COLO829 (cell line): ENCODE measurements around the gene ZC3H11A.
"Not testable (repeated sequence)": the region's sequence is repeated elsewhere in the genome, so short reads cannot be mapped to it uniquely, and the experiment has no call there.

Experiments used
- DNase-seq: peaks from one replicate; pipeline ENCODE4 v3.0.0; 2012; ENCODE audit warnings: low spot score

ZC3H11A gene

DNA sequence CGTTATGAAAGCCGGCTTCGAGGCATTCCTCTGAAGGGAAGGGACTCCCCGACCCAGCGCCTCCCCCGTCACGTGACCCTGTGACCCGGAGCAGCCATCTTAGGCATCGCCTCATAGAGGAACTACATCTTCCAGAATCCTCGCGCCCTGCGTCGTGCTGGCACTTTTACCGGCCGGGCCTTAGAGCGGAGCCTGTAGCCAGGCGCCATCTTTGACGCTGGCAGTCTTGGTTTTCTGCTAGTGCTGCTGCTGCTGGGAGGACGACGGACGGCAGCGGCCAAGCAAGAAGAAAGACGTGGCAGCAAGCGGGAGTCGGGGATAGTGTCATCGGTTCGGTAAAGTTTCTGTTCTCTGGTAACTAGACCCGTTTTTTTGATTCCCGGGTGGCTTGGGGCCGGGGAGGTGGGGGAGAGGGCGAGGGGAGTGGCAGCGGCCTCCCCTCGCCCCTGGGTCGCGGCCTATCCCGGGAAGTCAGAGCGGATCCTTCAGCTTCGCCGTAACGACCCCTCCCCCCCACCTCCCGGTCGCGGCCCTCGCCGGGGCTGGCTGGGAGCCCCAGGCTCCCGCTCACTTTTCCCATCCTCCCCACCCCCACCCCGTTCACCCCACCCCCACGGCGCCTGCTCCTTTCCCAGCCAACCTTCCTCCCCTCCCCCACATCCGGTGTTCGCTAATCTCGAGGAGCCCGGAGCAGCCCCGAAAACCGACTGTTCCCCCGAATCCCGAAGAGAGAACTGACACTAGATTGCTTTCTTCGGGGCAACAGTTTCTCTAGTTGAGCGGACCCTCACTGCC, at the start of gene ZC3H11A, which contains the start of gene ZBED6:
Gene ZC3H11A, plus strand, starts transcription at position 183 of the 795 bp plus-strand sequence. CDS start 21,448 bp downstream, outside the sequence.
Gene ZBED6, plus strand, starts transcription at position 183 of the 795 bp plus-strand sequence. CDS start 1,900 bp downstream, outside the sequence.
- DNase-seq, result peak; percentile 100

DNA sequence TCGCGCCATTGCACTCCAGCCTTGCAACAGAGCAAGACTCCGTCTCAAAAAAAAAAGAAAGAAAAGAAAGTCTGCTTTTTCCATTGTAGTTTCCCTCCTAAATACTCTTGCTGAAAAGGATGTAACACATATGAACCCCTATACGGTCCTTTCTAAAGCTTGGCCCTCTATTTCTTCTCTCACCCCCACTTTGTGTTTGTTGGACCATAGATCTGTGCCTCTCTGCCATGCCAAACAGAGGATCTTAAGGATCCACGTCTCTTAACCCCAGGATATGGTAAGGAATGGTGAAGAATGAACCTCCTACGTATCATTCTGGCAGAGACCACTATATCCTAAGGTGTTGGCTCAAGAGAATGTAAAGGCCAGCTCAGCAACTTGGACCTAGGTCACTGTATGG, 49.1 kb upstream of the ZC3H11A start:
- DNase-seq, result no peak

DNA sequence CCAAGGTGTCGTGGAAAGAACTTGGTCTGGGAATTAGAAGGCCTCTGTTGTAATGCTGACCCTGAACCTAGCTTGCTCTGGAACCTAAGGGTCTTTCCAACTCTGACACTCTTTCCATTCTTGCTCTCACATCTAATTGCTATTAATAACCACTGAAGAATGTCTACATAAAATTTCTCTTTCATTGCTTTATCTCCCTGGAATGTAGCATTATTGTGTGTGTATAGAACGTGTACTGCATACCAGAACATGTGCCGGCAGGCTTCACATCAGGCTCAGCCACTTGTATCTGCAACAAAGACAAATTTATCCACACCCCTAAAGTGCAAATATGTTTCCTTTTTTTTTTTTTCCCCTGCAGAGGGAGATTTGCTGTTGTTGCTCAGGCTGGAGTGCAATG, 44.4 kb upstream of the ZC3H11A start:
- DNase-seq, result no peak

DNA sequence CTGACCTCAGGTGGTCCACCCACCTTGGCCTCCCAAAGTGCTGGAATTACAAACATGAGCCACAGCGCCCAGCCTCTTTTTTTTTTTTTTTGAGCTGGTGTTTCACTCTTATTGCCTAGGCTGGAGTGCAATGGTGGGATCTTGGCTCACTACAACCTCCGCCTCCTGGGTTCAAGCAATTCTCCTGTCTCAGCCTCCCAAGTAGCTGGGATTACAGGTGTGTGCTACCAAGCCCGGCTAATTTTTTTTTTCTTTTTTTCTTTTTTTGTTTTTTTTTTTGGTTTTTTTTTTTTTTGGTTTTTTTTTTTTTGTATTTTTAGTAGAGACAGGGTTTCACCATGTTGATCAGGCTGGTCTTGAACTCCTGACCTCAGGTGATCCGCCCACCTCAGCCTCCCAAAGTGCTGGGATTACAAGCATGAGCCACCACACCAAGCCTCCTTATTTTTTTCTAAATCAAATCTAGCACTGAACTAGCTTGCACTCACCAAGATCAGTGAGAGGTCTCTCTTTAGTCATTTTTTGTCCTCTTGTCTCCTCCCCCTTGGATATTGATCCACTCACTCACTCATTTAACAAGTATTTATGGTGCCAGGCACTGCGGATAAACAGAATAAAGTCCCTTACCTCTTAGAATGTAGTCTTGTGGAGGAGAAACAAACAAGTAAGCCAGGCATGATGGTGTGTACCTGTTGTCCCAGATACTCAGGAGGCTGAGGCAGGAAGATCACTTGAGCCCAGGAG, 43.6 kb upstream of the ZC3H11A start:
- DNase-seq, result not testable (repeated sequence)

DNA sequence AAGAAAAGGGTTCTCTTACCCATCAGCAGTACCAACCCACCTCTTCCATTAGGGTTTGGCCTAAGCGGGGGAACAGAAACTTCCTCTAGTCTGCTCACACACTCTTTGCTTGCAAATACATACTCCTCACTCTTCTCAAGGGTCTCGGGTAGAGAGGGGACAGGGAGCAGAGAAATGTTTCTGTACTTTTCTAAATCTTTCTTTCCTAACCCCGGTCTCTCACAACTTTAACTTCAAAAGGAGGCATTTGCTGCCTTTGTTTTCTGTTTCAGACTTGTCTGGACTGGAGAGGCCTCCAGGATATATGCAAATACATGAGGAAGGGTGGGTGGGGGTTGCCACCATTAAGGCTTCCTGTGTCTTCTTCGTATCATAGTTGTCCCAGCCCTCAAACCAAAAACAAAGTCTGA, 41.0 kb upstream of the ZC3H11A start:
- DNase-seq, result no peak

DNA sequence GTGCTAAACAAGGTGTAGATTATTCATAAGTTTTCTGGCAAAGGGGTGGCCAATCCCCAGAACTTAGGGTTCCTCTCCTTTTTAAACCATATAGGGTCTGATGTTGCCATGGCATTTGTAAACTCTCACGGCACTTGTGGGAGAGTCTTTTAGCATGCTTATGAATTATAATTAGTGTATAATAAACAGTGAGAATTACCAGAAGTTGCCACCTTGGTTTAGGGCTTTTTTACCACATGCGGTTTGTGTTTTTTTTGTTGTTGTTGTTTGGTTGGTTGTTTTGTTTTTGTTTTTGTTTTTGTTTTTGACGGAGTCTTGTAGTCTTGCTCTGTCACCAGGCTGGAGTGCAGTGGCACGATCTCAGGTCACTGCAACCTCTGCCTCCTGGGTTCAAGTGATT, 39.4 kb upstream of the ZC3H11A start:
- DNase-seq, result no peak

DNA sequence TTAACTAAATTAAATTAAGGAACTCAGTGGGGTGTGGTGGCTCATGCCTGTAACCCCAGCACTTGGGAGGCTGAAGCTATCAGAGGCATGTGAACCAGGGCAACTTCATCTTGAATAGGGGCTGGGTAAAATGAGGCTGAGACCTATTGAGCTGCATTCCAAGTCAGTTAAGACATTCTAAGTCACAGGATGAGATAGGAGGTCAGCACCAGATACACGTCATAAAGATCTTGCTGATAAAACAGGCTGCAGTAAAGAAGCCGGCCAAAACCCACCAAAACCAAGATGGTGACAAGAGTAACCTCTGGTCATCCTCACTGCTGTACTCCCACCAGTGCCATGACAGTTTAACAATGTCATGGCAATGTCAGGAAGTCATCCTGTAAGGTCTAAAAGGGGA, 36.7 kb upstream of the ZC3H11A start:
- not testable (repeated sequence) for DNase-seq

DNA sequence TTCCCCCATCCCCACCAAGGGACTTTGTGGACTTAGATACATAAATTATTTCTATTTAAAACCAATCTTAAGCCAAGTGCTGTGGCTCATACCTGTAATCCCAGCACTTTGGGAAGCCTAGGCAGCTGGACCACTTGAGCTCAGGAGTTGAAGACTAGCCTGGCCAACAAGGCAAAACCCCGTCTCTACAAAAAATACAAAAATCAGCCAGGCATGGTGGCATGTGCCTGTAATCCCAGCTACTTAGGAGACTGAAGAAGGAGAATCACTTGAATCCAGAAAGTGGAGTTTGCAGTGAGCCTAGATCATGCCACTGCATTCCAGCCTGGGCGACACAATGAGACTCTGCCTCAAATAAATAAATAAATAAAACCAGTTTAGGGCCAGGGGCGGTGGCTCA, 34.9 kb upstream of the ZC3H11A start:
- DNase-seq, result no peak

DNA sequence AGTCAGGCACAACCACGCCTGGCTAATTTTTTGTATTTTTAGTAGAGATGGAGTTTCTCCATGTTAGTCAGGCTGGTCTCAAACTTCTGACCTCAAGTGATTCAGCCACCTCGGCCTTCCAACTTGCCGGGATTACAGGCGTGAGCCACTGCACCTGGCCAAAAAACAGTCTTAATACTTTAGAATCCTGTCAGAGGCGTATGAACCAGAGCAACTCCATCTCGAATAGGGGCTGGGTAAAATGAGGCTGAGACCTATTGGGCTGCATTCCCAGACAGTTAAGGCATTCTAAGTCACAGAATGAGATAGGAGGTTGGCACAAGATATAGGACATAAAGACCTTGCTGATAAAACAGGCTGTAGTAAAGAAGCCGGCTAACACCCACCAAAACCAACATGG, 33.5 kb upstream of the ZC3H11A start:
- not testable (repeated sequence) for DNase-seq

DNA sequence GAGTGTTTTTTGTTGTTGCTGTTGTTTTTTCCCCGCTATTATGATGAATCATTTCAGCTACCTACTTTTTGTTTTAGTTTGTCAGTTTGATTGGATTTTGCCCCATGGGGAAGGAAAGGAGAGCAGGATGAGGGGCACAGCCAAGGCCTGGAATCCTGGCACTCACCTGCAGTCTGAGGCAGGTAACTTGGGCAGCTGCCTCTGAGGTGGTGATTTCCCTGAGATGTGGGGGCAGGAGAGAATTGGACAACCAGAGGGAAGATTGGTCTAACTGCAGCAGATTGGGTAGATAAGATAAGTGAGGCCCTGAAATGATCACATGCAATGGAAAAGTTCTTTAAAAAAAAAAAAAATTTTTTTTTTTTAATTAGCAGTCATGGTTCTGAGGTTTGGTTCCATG, 31.9 kb upstream of the ZC3H11A start:
- no peak for DNase-seq

DNA sequence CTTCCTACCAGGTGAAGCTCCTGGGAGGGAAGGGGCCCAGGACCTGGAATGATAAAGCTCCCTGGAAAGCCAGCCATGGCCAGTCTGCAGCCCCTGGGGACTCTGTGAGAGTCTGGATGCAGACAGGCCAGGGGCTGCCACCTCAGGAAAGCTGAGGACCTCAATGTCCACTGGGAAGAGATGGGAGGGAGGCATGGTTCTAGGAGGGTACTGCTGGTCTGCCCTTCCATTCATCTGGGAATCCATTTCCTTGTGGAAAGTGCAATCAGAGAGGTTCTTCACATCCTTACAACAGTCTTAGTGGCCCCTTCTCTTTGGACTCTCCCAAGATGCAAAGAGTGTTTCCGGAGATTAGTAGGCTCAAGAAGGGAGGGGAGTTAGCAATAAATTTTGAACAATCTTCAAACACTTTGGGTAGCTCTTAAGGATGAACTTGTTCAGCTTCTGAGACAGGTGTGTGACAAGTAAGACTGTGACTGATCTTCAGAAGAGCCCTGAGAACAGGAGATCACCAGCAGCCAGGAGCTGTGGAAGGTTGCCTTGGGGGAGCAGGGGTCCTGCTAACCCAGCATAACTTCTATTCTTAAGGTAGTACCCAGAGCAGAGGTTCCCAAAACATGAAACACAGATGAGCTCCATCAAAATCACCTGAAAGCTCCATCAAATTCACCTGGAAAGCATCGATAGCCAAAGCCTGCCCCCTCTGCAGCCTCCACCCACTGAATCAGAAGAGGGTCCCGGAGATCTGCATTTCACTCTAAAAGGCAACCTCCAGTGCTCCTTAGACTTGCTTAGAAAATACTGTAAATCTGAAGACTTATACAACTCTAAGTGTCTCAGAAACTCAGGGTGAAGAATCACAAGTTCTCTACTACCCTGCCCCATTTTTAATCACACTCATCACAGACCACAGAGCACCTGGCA, 31.1 kb upstream of the ZC3H11A start:
- no peak for DNase-seq

DNA sequence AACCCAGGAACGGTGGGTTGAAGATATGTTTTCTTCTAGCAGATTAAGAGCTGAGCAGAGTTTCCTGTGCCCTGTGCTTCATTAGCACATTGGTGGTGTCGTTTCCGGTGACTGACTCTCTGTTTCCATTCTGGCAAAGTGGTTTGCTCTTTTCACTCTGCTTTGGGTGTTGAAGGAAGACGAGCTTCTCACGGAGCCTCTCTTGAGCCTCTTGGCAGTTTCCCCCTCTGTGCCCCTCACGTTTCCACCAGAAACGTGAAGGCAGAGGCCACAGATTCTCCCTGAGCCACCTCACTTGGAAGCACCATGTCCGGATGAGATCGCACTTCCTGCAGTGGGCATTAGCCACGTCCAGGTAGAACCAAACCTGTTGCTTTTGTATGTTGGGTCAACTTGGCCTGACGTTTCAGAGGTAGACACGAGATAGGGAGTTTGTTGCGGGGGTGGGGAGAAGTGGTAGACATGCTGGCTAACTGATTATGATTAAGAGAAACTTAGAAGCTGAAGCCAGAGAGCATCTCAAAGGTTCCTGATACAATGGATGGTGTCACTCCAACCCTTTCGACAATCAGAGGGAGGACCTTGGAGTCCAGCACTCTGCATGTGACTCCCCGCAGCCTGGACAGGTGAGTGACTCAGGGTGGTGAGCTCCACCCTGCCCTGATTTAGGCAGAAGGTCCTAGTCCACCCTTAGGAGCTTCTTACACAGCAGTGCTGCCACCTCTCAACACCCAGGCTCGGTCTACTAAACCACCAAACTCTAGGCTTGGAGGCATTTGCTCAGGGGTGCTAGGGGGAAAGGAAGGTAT, 30.2 kb upstream of the ZC3H11A start, which contains the start of gene LAX1:
Gene LAX1, plus strand, starts transcription at position 155 of the 809 bp plus-strand sequence. Its CDS starts 383 bp downstream, at position 538.
- DNase-seq, result no peak

DNA sequence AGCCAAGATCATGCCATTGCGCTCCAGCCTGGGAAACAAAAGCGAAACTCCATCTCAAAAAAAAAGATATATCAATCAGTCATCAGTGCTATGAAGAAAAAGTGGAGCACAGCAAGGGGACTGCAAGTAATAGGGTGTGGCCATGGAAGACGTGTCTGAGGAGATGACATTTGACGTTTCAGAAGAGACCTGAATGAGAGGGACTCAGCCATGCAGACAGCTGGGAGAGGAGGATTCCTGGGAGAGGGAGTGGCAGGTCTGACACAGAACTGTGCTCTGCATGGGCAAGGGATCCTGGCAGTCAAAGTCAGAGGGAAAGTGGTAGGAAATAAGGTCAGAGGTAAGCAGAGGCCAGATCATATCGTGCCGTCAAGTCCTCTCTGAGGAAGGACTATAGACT, 27.2 kb upstream of the ZC3H11A start:
- DNase-seq, result no peak

DNA sequence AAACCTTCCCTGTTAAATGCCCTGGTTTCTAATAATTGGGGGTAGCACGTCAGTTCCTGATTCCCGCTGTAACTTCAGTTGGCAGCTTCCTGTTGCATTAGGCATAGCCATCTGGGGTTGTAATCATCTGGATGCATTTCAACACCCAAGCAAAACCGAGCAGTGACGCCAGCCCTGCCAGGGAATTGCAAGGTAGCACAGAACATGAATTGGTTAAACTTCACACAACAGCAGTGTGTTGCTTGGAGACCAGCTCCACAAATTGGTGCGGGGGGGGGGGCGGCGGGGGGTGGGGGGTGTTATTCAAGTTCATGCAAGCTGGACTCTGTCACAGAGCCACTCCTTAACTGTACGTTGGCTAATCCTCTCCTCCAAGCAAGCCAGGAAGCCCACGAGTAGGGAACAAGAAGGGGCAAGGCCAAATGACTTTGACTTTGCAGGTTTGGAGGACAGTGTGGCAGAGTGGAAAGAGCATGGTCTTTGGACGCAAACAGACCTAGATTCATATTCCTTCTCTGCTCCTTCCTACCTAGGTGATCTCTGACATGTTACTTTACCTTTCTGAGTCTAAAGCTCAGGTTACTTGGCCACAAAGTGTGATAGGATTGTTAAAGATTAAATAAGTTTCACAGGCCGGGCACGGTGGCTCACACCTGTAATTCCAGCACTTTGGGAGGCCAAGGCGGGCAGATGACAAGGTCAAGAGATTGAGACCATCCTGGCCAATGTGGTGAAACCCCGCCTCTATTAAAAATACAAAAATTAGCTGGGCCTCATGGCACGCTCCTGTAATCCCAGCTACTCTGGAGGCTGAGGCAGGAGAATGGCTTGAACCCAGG, 25.7 kb upstream of the ZC3H11A start:
- no peak for DNase-seq

DNA sequence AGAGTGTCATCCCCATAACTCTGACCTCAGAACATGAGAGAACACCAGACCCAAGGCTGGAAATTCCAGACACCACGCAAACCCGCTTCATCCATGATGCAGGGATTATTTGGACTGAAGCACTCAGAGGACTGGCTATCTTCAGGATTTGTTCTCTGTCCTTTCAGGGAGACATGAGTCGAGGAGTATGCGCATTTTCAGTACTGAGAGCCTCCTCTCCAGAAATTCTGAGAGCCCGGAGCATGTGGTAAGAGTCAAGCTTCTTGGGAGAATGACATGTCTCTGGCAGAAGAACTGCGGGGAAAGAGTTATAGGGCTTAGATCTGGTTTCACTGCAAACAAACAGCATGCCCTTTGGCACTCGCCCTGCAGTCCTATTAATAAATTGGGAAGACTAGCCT, 23.5 kb upstream of the ZC3H11A start:
- DNase-seq, result no peak

DNA sequence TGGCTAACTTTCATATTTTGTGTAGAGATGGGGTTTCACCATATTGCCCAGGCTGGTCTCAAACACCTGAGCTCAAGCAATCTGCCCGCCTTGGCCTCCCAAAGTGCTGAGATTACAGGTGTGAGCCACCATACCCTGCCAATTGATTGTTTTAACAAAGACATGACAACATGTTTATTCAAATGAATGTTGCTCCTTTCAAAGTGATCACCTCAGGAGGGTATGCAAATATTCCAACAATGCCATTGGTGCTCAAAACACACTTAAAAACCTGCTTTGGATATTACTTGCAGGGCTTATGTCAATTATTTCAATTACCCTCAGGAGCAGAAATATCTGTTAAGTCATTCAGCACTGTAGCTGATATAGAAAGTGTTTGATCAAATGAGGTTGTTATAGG, 22.6 kb upstream of the ZC3H11A start:
- DNase-seq, result no peak

DNA sequence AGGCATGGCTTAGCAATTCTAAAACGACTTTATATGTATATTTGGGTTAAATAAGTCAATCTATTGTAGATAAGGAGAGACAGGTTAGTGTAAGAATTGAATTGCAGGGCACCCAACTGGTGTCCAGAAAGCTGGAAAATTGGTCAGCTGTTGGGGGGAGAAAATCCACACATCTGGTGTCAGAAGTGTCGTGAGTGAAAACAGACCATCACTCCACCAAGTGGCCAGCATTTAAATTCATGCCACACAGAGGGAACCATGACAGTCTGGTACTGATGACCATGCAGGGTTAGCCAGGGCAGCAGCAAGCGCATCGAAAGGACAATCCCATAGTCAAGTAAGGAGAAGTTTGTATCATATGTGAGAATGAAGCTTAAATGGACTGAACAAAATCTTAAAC, 18.8 kb upstream of the ZC3H11A start:
- DNase-seq, result no peak

DNA sequence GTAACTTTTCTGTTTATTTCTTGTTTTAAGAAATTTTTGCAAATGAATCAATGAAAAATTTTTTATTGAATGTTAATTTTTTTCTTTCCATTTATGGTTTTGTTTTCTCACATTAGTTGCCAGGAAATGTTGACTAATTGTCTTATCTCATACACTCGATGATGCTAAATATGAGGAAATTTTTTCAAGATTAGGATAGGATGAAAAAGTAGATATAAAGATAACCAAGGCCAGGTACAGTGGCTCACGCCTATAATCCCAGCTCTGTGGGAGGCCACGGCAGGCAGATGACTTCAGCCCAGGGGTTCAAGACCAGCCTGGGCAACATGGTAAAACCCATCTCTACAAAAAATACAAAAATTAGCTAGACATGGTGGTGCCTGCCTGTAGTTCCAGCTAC, 17.8 kb upstream of the ZC3H11A start:
- no peak for DNase-seq

DNA sequence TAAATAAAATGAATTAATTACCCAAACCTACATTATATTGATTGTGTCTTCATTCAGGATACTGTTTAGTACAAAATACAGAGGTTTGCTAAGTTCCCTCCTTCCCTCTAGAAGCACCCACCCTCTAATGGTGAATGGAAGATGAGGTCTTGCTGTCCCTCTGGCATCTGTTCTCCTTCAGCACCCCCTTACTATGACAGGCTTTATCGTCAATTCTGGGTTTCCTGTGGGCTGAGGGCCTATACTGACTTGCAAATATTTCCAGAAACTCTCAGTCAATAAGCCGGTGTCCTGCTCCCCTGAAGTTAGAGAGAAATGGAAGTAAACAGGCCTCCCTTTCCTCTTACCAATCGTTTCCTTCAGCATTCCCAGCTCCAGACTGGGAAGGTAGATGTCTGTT, 17.3 kb upstream of the ZC3H11A start:
- no peak for DNase-seq

DNA sequence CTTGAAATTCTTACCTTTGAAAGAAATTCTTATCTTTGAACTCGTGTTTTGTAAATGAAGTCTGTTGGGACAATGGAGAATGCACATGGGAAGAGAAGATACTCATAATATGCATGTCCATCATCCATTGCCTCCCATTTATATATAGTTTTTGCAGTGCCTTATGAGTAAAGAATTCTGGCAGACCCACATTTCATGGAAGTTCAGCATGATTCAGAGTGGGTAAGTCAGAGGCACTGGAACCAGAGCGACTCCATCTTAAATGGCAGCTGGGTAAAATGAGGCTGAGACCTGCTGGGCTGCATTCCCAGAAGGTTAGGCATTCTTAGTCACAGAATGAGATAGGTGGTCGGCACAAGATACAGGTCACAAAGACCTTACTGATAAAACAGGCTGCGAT, 16.6 kb upstream of the ZC3H11A start:
- DNase-seq, result no peak
